ENCODE measurements around the gene PAQR7.
"Not testable (repeated sequence)": the region's sequence is repeated elsewhere in the genome, so short reads cannot be mapped to it uniquely, and the experiment has no call there.

Gene PAQR7

DNA sequence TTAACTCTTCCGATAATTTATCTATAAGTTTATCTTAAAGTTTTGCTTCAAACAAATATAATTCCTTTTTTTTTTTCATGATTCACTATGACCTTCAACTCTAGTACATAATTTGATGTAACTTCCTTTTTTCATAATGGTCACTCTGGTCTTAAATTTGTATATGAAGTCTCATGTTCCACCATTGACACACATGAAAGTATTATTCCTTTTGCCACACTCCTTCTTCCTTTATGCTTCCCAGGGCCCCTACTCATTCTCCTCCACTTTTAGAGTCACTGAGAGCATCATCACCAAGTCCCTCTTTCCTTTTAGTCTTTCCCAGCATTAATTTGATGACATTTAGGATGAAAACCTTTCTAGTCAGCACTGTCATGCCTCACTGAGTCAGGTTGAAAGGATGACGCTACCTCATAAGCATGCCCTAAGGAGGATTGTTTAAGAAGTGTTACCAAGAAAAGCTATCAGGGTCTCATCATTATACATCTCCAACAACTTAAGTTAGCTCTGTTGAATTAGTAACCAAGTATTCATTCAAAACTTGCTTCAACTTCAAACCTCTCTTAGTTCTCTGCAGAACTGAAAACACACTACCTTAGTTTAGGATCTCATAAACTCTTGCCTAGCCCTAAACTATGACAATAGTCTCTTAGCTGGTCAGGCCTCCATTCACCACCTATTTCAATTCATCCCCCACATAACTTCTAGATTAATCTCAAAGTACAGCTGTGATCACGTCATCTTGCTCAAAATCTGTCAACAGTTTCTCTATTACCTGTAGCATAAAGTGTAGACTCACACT, 30.8 kb downstream of the PAQR7 start:
- DNase-seq: no peak

DNA sequence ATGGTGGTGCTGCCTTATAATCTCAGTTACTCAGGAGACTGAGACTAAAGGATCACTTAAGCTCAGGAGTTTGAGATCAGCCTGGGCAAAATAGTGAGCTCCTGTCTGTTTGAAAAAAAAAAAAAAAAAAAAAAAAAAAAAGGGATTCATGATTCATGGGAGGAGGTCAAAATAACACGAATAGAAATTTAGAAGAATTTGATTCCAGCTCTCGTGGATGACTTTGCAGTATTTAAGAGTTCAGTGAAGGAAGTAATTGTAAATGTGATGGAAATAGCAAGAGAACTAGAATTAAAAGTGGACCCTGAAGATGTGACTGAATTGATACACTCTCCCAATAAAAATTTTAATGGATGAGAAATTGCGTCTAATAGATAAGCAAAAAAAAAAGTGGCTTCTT, 32.0 kb downstream of the PAQR7 start:
- no peak for DNase-seq

DNA sequence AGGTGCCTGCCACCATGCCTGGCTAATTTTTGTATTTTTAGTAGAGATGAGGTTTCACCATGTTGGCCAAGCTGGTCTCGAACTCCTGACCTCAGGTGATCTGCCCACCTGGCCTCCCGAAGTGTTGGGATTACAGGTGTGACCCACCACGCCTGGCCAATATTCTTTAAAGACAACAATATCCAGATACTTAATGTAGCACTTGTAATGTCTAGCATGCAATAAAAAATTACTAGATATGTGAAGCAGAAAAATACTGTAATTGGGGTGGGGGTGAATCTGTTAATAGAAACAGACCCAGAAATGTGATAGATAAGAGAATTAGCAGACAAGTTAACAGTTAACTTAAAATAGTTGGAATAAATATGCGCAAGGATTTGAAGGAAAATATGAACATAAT, 35.7 kb downstream of the PAQR7 start:
- DNase-seq: not testable (repeated sequence)

DNA sequence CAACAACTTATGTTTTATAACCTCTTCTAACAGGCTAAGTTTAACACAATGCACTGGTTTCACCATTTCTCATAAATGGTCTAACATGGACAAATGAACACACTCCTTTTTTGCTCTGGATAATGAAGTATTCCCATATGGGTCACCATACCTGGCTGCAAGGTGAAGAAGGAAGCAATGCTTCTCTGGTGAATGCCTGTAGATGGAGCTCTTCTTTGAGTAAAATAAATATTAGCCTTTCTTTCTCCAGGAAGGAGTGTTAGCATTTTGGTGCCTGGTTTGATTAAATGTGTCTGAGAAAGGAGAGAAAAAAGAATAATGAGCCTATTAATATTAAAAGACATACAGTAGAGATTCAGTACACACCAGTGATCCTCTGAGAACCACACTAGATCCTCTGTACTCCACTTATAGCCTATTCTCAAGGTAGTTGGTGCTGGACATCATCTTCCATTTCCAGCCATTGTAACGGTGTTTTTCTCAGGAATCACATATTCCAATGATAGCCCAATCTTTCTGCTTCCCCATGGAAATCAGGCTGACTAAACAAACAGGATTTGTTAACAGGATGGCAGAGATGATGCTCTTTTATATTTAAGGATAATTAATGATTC, 38.1 kb downstream of the PAQR7 start:
- no peak for DNase-seq

DNA sequence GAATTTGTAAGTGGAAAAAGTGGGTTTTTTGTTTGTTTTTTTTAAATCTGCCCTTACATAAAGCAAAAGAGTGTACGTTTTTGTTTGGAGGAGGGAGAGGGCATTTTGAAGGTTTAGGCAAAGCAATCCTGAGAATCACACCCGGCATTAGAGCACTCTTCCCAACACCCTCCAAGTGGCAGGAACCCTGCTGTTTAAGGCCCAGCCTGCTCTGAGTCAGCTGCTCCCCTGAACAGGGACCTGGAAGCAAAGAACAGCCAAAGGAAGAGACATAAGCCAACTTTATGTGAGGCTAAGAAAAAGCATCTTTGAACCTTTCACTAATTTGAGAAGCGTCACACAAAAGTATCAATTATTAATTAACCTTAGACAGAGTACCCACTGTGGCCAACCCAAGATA, 38.8 kb downstream of the PAQR7 start:
- no peak for DNase-seq

DNA sequence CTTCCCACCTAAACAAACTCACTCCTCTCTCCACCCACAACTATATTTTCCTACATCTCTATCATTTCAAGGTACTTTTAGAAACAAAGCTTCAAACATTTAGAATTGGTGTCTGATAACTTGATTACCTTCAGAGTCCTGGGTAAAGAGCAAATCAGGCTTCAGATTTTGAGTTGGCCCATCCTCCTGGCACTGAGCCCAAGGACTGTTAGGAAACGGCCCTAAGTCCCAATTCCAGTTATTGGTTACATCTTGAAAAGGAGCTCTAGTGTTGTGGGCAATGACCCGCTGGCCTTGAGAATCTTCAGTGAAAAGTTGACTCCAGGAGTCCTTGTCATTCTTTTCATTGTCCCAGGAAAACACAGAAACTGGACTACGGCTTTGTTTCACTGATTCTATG, 40.6 kb downstream of the PAQR7 start:
- DNase-seq: no peak

DNA sequence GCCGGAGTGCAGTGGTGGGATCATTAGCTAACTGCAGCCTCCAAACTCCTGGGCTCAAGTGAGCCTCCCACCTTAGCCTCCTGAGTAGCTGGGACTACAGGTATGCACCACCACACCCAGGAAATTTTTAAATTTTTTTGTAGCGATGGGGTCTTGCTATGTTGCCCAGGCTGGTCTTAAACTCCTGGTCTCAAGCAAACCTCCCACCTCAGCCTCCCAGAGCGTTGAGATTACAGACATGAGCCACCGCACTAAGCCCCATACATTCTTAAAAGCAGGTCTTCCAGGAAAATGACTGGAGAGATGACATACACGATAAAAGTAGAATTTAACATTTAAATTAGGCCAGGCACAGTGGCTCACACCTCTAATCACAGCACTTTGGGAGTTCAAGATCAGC, 42.4 kb downstream of the PAQR7 start:
- DNase-seq: no peak

DNA sequence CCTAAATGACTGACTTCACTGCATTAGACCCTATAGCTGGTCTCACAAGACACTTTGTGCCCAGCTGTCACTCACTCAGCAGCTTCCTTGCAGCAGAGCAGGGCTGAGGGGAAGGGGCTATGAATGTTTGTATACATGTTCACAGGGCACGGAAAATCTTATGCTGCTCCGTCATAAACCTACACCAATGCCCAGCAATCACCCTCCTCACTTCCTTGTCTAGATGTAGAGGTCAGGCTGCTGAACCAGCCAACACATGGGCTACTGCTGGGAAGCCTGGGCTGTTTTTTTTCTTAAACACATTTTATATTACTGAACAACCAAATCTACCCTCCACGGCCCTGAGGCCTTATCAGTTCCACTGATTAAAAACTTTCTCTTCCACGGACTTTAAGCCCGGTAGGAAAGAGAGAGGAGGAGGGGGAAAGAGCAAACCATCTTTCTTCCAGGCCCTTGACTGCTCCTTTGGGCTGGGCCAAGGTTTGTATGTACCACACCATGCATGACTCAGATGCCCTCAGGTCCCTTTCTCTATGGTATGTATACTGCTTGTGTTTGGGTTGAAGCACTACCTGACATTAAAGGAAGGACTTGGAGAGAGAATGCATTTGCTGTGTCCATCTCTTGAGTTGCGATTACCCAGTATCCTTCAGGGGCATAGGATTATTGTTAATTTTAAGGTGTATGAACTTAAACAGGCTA, 43.0 kb downstream of the PAQR7 start:
- DNase-seq: peak; percentile 49

DNA sequence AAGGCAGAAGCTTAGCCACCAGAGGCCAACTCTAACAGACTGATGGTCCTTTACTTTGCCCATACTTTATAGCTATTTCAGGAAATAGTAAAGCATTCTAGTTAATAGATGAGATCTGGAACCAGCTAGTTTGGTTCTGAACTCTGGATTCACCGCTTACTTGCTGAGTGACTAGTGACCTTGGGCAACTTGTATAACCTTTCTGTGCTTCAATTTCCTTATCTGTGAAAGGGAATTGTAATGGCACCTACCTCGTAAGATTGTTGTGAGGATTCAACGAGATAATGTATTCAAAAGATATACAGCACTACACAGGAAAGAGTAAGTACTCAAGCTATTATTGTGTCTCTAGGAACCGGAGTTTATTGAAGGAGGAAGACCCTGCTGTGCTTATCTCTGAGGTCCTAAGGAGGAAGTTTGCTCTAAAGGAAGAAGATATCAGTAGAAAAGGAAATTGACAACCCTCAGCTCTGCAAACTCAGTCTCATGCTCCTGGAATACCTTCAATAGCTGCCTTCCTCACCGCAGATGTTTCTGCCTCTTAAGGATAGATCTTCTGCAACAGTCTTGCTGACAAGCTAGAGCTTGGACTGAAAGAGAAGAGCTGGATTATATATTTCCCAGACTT, 43.8 kb downstream of the PAQR7 start:
- no peak for DNase-seq

DNA sequence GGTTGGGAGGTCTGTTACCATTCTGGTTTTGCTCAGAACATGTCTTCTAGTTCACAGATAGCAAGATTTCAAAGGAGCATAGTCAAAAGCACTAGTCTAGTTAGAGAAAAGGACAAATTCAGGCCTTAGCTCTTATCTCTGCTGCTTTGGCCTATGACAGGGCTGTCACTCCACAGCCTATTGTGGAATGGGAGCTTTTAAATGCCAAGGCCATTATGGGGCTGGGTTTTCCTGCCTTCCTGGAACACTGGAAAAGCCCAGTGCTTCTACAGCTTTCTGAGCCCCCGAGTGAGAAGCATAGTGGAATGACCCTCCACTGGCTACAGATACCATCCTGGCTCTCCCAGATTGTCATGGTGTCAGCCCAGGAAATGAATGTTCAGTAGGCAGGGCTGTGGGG, 46.5 kb downstream of the PAQR7 start:
- no peak for DNase-seq

DNA sequence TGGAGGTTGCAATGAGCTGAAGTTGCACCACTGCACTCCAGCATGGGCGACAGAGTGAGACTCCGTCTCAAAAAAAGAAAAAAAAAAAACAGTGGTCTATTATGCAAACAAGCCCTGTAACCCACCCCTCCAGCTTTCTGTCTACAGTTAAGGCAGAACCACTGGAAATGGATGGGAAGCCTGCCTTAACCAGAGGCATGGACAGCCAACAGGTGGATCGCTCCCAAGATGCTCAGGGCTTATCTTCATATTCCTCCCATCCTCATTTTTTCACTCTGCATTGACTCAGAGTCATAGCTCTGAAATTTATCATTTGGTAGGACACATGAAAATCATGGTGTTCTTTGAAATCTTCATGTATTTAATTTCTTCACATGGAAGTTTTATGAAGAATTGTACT, 47.0 kb downstream of the PAQR7 start:
- no peak for DNase-seq

DNA sequence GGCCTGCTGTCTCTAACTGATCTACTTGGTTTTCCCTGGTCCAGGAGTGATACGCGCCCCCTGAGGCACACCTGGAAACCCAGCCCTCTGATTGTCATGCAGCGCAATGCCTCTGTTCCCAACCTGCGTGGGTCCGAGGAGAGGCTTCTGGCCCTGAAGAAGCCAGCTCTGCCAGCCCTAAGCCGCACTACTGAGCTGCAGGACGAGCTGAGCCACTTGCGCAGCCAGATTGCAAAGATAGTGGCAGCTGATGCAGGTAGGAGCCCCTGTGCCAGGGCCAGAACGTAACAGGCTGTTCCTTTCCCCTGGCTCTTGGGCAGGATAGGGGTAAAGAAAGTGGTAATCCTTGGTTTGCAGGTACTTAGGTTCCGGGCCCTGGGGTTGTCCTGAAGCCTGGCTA, 48.9 kb downstream of the PAQR7 start:
- DNase-seq: no peak

DNA sequence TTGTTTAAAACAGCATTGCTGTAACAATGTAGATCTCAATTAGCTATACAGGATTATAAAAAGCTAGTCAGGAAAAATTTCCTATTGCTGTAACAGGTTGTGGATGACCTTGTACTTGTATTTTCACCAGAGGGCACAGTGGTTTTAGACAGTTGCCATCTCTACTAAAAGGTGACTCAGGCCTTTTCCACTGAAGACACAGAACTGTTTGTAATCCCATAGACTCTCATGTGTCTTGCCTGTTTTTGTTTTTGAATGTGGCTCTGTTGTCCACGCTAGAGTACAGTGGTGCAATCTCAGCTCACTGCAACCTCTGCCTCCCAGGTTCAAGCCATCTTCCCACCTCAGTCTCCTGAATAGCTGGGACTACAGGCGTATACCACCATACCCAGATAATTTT, 49.9 kb downstream of the PAQR7 start:
- no peak for DNase-seq

DNA sequence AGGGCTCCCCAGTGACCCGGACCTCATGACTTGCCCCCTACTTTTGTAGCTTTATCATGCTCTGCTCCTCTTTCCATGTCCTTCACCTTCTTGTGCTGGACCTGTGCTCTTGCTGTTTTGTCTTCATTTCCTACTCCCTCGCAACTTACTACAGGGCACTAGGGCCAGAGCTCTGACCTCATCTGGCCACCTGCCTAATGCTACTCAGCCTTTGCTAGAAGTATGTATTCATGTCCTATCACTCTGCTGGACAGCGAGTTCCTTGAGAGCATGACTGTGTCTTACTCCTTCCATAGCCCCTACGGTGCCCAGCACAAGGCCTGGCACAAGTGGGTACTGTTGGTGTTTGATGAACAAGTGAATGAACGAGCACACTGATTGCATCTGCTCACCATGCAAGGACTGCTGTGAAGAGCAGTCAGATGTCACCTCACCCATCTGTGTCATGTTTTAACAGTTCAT, 53.8 kb downstream of the PAQR7 start:
- DNase-seq: peak; percentile 58

DNA sequence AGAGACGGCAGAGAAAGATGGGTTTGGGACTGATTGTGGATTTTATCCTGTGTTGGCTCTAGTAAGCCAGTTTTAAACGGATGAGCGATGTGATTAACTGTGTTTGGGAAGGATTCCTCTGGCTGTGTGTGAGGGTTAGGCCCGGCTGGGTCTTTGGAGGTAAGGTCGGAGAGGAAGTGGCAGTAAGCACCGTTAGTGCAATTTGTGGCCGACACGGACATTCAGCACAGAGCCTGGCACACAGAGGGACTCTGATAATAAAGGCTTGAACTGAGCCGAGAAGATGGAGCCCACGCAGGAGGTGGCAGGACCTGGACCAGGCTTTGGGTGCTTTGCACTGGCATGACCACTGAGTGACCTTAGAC, 54.4 kb downstream of the PAQR7 start:
- no peak for DNase-seq

DNA sequence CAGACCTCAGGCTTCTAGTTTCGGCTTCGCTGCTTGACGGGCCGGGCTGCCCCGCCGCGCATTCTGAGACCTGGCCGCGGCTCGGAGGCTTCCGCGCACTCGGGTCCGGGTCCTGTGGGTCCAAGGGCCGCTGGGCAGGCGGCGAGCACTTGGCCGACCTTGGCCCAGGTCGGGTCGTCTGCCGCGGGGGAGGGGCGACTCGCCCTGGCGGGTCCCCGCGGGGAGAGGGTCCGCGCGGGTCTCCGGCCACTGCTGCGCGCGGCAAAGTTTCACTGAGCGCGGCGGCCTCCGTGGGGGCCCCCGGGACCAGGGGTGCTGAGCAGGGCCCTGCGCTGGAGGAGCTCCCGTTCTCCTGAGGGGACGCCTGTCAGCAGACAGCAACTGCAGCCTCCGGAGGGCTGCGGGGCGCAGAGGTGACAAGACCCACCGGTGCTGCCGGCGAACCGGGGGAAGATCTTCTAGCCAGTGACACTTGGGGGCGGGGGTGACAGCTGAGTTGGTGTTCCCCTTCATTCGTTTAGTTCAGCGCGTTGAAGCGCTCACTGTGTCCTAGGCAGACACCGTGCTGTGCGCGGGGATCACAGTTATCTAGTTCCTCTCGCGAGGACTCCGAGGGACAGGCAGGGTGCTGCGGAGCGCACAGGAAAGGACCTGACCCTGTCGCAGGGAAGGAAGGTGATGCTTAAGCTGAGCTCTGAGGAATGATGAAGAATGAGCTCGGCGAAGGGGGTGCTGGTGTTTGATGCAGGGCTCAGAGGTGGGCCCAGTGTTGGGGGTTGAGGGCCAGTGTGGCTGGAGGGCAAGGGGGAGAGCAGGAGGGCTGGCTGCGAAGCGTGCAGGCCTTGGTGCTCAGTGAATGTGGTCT, 55.0 kb downstream of the PAQR7 start:
- peak; percentile 73 for DNase-seq

DNA sequence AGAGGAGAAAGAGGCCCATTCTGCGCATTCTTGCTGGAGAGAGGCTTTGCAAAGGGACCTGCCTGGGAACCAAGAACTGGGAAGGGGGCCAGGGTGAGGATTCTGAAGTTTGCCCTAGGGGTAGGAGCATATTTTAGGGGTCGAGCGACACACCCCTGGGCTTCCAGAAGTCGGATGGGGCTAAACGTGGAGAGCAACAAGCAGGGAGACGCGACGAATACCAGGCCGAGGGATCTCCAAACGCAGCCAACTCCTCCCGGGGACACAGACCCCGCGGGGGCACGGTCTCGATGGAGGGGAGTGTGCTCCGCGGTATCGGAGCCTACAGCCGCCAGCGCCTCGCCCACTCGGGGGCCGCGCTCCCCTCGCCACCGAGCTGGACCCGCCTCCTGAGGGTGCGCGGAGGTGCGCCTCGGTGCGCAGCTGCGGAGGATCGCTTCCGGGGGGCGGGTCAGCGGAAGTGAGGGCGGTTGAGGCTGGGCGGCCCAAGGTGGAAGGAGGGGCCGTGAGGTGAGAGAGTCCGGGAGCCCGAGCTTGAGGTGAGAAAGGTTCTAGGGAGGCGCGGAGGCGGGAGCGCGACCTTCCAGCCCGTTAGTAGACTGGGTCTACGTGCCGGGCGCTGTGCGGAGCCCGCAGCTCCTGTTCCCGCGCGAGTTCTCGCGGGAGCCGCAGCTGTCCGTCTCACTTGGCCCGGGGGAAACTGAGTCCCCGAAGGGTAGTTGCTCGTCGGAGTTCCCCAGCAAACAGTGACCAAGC, 55.8 kb downstream of the PAQR7 start, which contains the start of gene MTFR1L:
Gene MTFR1L (plus strand): TSS at position 464 of the 756 bp plus-strand sequence. CDS start 3,151 bp downstream, outside the sequence.
- peak; percentile 79 for DNase-seq

DNA sequence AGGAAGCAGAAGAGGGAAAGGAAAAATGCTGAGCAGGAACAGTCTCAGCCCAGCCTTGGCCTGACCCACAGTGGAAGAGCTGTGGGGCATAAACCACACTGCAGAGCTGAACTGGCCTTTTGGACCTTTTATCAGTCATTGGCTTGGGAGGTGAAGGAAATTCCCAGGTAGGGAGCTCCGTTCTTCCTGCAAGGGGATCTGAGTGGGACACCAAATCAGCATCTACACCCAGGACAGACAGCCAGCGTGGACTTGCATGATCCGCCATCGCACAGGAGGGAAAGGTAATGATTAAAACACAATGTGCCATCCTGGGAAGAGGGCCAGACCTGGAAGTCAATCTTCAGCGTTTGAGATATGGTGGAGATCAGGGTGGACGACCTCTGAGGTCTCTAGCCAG, 56.9 kb downstream of the PAQR7 start:
- no peak for DNase-seq

DNA sequence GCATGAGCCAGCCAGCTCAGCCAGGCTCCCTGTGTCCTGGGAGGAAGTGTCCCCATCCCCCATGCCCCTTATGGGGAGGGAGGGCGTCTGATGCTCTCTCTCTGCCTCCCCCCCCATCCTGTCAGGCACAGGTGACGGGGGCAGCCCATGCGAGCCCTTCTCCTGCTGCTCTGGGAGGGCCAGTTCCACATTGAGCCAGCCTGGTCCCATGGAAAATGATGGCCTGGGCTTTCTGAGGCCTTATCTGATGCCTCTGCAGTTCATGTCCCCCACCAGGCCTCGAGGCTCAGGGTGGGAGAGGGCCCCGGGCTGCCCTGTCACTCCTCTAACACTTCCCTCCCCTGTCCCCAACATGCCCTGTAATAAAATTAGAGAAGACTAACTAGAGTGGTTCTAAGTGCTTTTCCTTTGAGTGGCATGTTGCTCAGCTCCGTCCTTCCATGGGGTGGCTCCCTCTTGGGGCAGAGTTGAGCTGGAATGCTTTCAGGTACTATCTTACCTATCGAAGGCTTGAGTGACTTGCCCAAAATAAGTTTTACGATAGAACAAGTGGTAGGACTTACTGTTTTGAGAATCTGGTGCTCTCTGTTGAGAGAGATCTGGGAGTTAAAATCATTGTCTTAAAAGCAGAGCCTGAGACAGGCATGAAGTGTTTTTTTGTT, 57.5 kb downstream of the PAQR7 start:
- no peak for DNase-seq

DNA sequence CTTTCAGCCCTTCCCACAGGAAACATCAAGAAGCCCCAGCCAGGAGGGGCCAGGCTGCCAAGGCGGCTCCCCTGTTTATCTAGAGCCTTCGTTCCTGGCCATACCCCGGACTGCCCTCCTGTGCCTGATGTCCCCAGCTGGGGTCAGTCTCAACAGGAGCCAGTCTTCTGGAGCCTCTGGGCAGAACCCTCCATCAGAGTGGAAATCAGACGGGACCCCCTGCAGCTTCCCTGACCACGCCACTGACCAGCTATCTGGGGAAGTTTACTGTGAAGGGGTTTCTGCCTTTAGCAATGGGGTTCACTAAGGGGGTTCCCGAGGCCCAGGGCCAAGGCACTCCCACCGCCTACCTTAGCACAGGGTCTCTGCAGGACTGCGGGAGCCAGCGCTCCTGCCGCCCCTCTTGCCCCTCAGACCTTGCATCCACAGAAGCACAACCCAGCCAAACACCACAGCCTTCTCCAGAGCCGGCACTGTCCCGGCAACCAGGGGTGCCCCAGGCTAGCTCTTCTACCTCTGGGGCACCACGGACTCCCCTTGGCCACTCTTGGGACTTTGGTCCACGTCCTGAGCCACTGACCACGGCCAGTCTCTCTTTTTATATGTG, 59.3 kb downstream of the PAQR7 start:
- no peak for DNase-seq
